Measurements from ENCODE around the gene PRKCD. TPM values are rescaled to one million over a fixed set of nuclear protein-coding genes. Genes with fewer than 3 reads are reported as not detected.

PRKCD gene
- total and polyA plus RNA-seq, 2 of the 4 experiments (the other 2 are of a cell fraction) = 4.3 to 19.0 TPM

GRCh38 chr3:53183514-53183913 lies 22.5 kb downstream of the PRKCD start:
- H3K79me1 ChIP-seq (ENCODE audit: low read depth in 1 of 2, low read length in 2 of 2) = no peaks in the 10 kb centered on the region; a peak in 1 of 4 replicates
- no peak overlapping the region for H2BK15ac ChIP-seq (ENCODE audit: low read depth, low read length)
- no peak overlapping the region for H4K5ac ChIP-seq (ENCODE audit: low read depth, low read length)
- H3K9me3 ChIP-seq (ENCODE audit: control insufficient read depth, insufficient read depth, low read length) = no peaks in the 10 kb centered on the region
- in situ Hi-C loops (cut with MboI; ENCODE audit: low sequenced_read_pairs) (no loop called here), intact Hi-C loops (cut with micrococcal nuclease) (no loop called here), dilution Hi-C loops (cut with HindIII; ENCODE audit: low sequenced_read_pairs, unreplicated experiment) (no loop called here)
- no peak overlapping the region for H3K4me2 ChIP-seq (ENCODE audit: low read depth, low read length)
- no peak overlapping the region for H3K4me3 ChIP-seq (ENCODE audit: insufficient read depth, low read depth, low read length)
- TF ChIP-seq, protein P1, sequence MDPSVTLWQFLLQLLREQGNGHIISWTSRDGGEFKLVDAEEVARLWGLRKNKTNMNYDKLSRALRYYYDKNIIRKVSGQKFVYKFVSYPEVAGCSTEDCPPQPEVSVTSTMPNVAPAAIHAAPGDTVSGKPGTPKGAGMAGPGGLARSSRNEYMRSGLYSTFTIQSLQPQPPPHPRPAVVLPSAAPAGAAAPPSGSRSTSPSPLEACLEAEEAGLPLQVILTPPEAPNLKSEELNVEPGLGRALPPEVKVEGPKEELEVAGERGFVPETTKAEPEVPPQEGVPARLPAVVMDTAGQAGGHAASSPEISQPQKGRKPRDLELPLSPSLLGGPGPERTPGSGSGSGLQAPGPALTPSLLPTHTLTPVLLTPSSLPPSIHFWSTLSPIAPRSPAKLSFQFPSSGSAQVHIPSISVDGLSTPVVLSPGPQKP (IDR thresholded peaks at IDR 0.05; ENCODE audit: borderline replicate concordance, low read depth, low read length) = no peak
- no peak for TF ChIP-seq RCOR1 (IDR thresholded peaks at IDR 0.05; ENCODE audit: insufficient replicate concordance, low read length)
- TF ChIP-seq USF2 (IDR thresholded peaks at IDR 0.05; ENCODE audit: low read depth, low read length) = no peak
- no peak for TF ChIP-seq CEBPB (IDR thresholded peaks at IDR 0.05; ENCODE audit: low read depth, low read length)
- no peak for TF ChIP-seq CTCF (conservative IDR thresholded peaks at IDR 0.05; ENCODE audit: low read depth, low read length)
- no peak for TF ChIP-seq RAD21 (IDR thresholded peaks at IDR 0.05; ENCODE audit: low read length)
- TF ChIP-seq FOS (IDR thresholded peaks at IDR 0.05; ENCODE audit: low read depth, low read length) = no peak
- no peak for TF ChIP-seq MAZ (IDR thresholded peaks at IDR 0.05; ENCODE audit: borderline replicate concordance, low read depth, low read length)
- no peak for TF ChIP-seq MAFK (IDR thresholded peaks at IDR 0.05; ENCODE audit: low read depth, low read length)
- TF ChIP-seq CHD1 (IDR thresholded peaks at IDR 0.05; ENCODE audit: low read depth, low read length) = no peak
- TF ChIP-seq RFX5 (IDR thresholded peaks at IDR 0.05; ENCODE audit: low read depth, low read length) = no peak
- TF ChIP-seq POLR2A (IDR thresholded peaks at IDR 0.05; ENCODE audit: low read depth, low read length) = no peak
- no peak for TF ChIP-seq SMC3 (IDR thresholded peaks at IDR 0.05; ENCODE audit: low read depth, low read length)
- no peak for TF ChIP-seq MXI1 (IDR thresholded peaks at IDR 0.05; ENCODE audit: borderline replicate concordance, low read depth, low read length)
- TF ChIP-seq NFE2L2 (IDR thresholded peaks at IDR 0.05; ENCODE audit: low read depth, low read length) = no peak
- no peak for TF ChIP-seq BHLHE40 (IDR thresholded peaks at IDR 0.05; ENCODE audit: low read depth, low read length)
- DNase-seq (no peak), ATAC-seq (ENCODE audit: low read depth) (no peak)
- H3K4me1 ChIP-seq (ENCODE audit: control insufficient read depth, insufficient read depth, low read length) = peaks cover 3% of the 10 kb centered on the region; the same call in 1 of the 2 replicates
- H3K27me3 ChIP-seq (ENCODE audit: control insufficient read depth, insufficient read depth, low read length) = no peaks in the 10 kb centered on the region
- H2AK5ac ChIP-seq (ENCODE audit: low read depth, low read length) = no peak overlapping the region
- H4K20me1 ChIP-seq (ENCODE audit: insufficient read depth, low read length) = peaks cover 6% of the 10 kb centered on the region; the same call in 1 of the 2 replicates
- no peak overlapping the region for H3K9ac ChIP-seq (ENCODE audit: low read depth, low read length)
- ChIA-PET POLR2A (ENCODE audit: unreplicated experiment) (no interaction called here), CTCF (no interaction called here)
- no peak overlapping the region for H3K27ac ChIP-seq (ENCODE audit: insufficient read depth, low read length)
- H3K23ac ChIP-seq (ENCODE audit: low read depth, low read length) = no peak overlapping the region
- peaks cover 39% of the 10 kb centered on the region for H3K36me3 ChIP-seq (ENCODE audit: control insufficient read depth, insufficient read depth, low read length)
- WGBS, 2 experiments (ENCODE audit: extremely low coverage in 2 of 2, insufficient read length in 1 of 2) = 100% methylated on average over 1 of the region's 9 CpGs; no CpG with 5 or more reads in 1 of the 2 experiments
- no peak overlapping the region for H4K91ac ChIP-seq (ENCODE audit: insufficient read depth, low read depth, low read length)
- H2BK120ac ChIP-seq (ENCODE audit: low read depth, low read length) = no peak overlapping the region
- H2BK20ac ChIP-seq (ENCODE audit: low read depth, low read length) = no peak overlapping the region
- no peak overlapping the region for H4K8ac ChIP-seq (ENCODE audit: low read depth in 2 of 2, low read length in 2 of 2)
- H3K4ac ChIP-seq (ENCODE audit: low read depth, low read length) = no peak overlapping the region
- no peak overlapping the region for H2AFZ ChIP-seq (replicated peaks; ENCODE audit: low read length, poor library complexity)
- no peak overlapping the region for H3K56ac ChIP-seq (ENCODE audit: extremely low read depth, insufficient read depth, low read length)
- no peak overlapping the region for H2AK9ac ChIP-seq (replicated peaks; ENCODE audit: low read depth, low read length, poor library complexity)
- BruUV-seq (replicated peaks) = no TSS peak
- H3K14ac ChIP-seq (replicated peaks; ENCODE audit: low read depth, low read length) = no peak overlapping the region
- no peak overlapping the region for H2BK5ac ChIP-seq (ENCODE audit: low read depth, low read length, poor library complexity, severe bottlenecking)
- peaks cover 5% of the 10 kb centered on the region; the same call in 1 of the 2 replicates for H3K9me1 ChIP-seq (ENCODE audit: insufficient read depth, low read length)
- H3K18ac ChIP-seq (ENCODE audit: low read depth, low read length) = no peak overlapping the region

All from IMR-90 (cell line).